PC-3 (cell line): ENCODE results near the gene HEPHL1. TPM values are rescaled to one million over a fixed set of nuclear protein-coding genes. Genes with fewer than 3 reads are reported as not detected.

Source experiments
- ATAC-seq: fragments of 200-7000 bp; cut with Tn5 transposase; 2 replicates; pipeline ENCODE4 v1.9.1; 2020; ENCODE audit warnings: mild to moderate bottlenecking, moderate library complexity
- BruUV-seq: library from RNA; stranded (reverse); fragments of 400-500 nt; replicated peaks from 2 replicates; lab custom pipeline; 2021; lab: Mats Ljungman, UMichigan
- CTCF ChIA-PET: fragments of 300-600 bp; sonication (Branson Sonifier 250); formaldehyde crosslinking; loops from one replicate; lab custom pipeline; 2022; ENCODE audit warnings: antibody characterized with exemption; lab: Charles Lee
- POLR2A ChIA-PET: fragments of 300-600 bp; sonication (Branson Sonifier 250); formaldehyde crosslinking; loops from one replicate; lab custom pipeline; 2022; ENCODE audit warnings: antibody characterized with exemption; ENCODE audit not compliant: unreplicated experiment; lab: Charles Lee
- DNase-seq: peaks from one replicate; pipeline ENCODE4 v3.0.0-alpha.2; 2015
- H2AFZ ChIP-seq: fragments of 300-600 bp; sonication (generic); 2 replicates; pipeline ENCODE4 v1.6.0; 2016; ENCODE audit warnings: antibody characterized with exemption, low read length
- H3F3A ChIP-seq: fragments of 300-600 bp; sonication (generic); one replicate; pipeline ENCODE4 v1.6.0; 2017; ENCODE audit warnings: antibody characterized with exemption, low read length, control low read depth, mild to moderate bottlenecking; ENCODE audit not compliant: unreplicated experiment
- H3K27ac ChIP-seq: fragments of 300-600 bp; sonication (generic); 2 replicates; pipeline ENCODE4 v1.5.1; 2016; ENCODE audit warnings: mild to moderate bottlenecking, low read length
- H3K27me3 ChIP-seq: fragments of 300-600 bp; sonication (generic); 2 replicates; pipeline ENCODE4 v1.6.1; 2016; ENCODE audit warnings: low read length, mixed read lengths
- H3K36me3 ChIP-seq: fragments of 300-600 bp; sonication (generic); 2 replicates; pipeline ENCODE4 v1.6.1; 2016; ENCODE audit warnings: low read depth, mixed run types, low read length, mixed read lengths
- H3K4me1 ChIP-seq: fragments of 300-600 bp; sonication (generic); 2 replicates; pipeline ENCODE4 v1.5.1; 2016; ENCODE audit warnings: low read length; ENCODE audit not compliant: insufficient read depth
- H3K4me2 ChIP-seq: fragments of 300-600 bp; sonication (generic); 2 replicates; pipeline ENCODE4 v1.6.0; 2016; ENCODE audit warnings: low read length
- H3K4me3 ChIP-seq: fragments of 300-600 bp; sonication (generic); 2 replicates; pipeline ENCODE4 v1.5.1; 2016; ENCODE audit warnings: mild to moderate bottlenecking, low read length, mixed read lengths
- H3K79me2 ChIP-seq: fragments of 300-600 bp; sonication (generic); 2 replicates; pipeline ENCODE4 v1.6.1; 2017; ENCODE audit warnings: low read length, mixed read lengths
- H3K9ac ChIP-seq: fragments of 300-600 bp; sonication (generic); 2 replicates; pipeline ENCODE4 v1.6.0; 2016; ENCODE audit warnings: mild to moderate bottlenecking, low read length
- H3K9me2 ChIP-seq: fragments of 300-600 bp; sonication (generic); replicated peaks from 2 replicates; pipeline ENCODE4 v1.6.1; 2016; ENCODE audit warnings: mixed run types, low read length, mixed read lengths
- H3K9me3 ChIP-seq: fragments of 300-600 bp; sonication (generic); 2 replicates; pipeline ENCODE4 v1.6.1; 2016; ENCODE audit warnings: low read length, mixed read lengths
- H4K20me1 ChIP-seq: fragments of 300-600 bp; sonication (generic); 2 replicates; pipeline ENCODE4 v1.6.1; 2016; ENCODE audit warnings: low read length, mixed read lengths
- CTCF ChIP-seq: fragments of 300-600 bp; sonication (generic); conservative IDR thresholded peaks from 2 replicates; pipeline ENCODE4 v1.5.1; 2017; ENCODE audit warnings: antibody characterized with exemption, low read depth, mild to moderate bottlenecking, low read length
- EZH2 ChIP-seq: fragments of 300-600 bp; sonication (generic); IDR thresholded peaks from one replicate; pipeline ENCODE4 v1.6.1; 2017; ENCODE audit warnings: antibody characterized with exemption, mild to moderate bottlenecking, low read length; ENCODE audit not compliant: unreplicated experiment
- EZH2phosphoT487 ChIP-seq: fragments of 300-600 bp; sonication (generic); IDR thresholded peaks from 2 replicates; pipeline ENCODE4 v1.6.1; 2018; ENCODE audit warnings: mild to moderate bottlenecking, antibody characterized with exemption, low read length, borderline replicate concordance
- intact Hi-C: fragments of 100-400 bp; cut with micrococcal nuclease; formaldehyde crosslinking; loops from 2 replicates; pipeline ENCODE4 v1.9.0; 2023
- total RNA-seq: library from RNA; depleted of rRNA; stranded (reverse); fragments of >200 nt; gene quantifications from 2 replicates; pipeline ENCODE4 v1.2.3, GENCODE V29; 2014

HEPHL1 gene
- total RNA-seq, 1 experiment from 2014 or later, result 4.4 TPM

GRCh38 chr11:94145431-94145830, 124.3 kb downstream of the HEPHL1 start:
- no peak overlapping the region for H3K27ac ChIP-seq
- no peaks in the 10 kb centered on the region for H3K9me3 ChIP-seq
- H2AFZ ChIP-seq, result no peak overlapping the region
- H3K9me2 ChIP-seq, result no peaks in the 10 kb centered on the region
- BruUV-seq, result no TSS peak
- peaks cover 57% of the 10 kb centered on the region for H3K4me1 ChIP-seq
- DNase-seq (no peak), ATAC-seq (no peak)
- TF ChIP-seq CTCF (no peak), EZH2phosphoT487 (no peak), EZH2 (no peak)
- no peaks in the 10 kb centered on the region for H3K27me3 ChIP-seq
- intact Hi-C loops, result no loop called here
- H3K4me2 ChIP-seq, result no peak overlapping the region
- POLR2A ChIA-PET, result no interaction called here
- CTCF ChIA-PET, result no interaction called here
- H3F3A ChIP-seq, result no peaks in the 10 kb centered on the region
- peaks cover 96% of the 10 kb centered on the region for H3K79me2 ChIP-seq
- H3K9ac ChIP-seq, result no peak overlapping the region
- H3K4me3 ChIP-seq, result no peak overlapping the region
- no peaks in the 10 kb centered on the region for H3K36me3 ChIP-seq
- peaks cover 65% of the 10 kb centered on the region for H4K20me1 ChIP-seq

GRCh38 chr11:94145916-94146315, 124.8 kb downstream of the HEPHL1 start:
- no peak overlapping the region for H3K9ac ChIP-seq
- ATAC-seq, result no peak
- TF ChIP-seq CTCF (no peak), EZH2phosphoT487 (no peak), EZH2 (no peak)
- no TSS peak for BruUV-seq
- CTCF ChIA-PET, result no interaction called here
- no peak overlapping the region for H3K27ac ChIP-seq
- H3K79me2 ChIP-seq, result peaks cover 97% of the 10 kb centered on the region
- H2AFZ ChIP-seq, result no peak overlapping the region
- no peaks in the 10 kb centered on the region for H3K9me3 ChIP-seq
- POLR2A ChIA-PET, result no interaction called here
- H3K4me2 ChIP-seq, result no peak overlapping the region
- intact Hi-C loops, result no loop called here
- H4K20me1 ChIP-seq, result peaks cover 70% of the 10 kb centered on the region
- DNase-seq, result no peak
- no peak overlapping the region for H3K4me3 ChIP-seq
- no peaks in the 10 kb centered on the region for H3K36me3 ChIP-seq
- H3K27me3 ChIP-seq, result no peaks in the 10 kb centered on the region
- no peaks in the 10 kb centered on the region for H3F3A ChIP-seq
- H3K4me1 ChIP-seq, result peaks cover 58% of the 10 kb centered on the region
- no peaks in the 10 kb centered on the region for H3K9me2 ChIP-seq

- Histone ChIP-seq H3K4me2 (no peak overlapping the region), H2AFZ (no peak overlapping the region), H3K27me3 (no peaks in the 10 kb centered on the region), H4K20me1 (peaks cover 72% of the 10 kb centered on the region), H3K9me3 (no peaks in the 10 kb centered on the region), H3K9me2 (no peaks in the 10 kb centered on the region), H3K36me3 (no peaks in the 10 kb centered on the region), H3F3A (no peaks in the 10 kb centered on the region), H3K79me2 (peaks cover 94% of the 10 kb centered on the region), H3K27ac (no peak overlapping the region), H3K4me1 (peaks cover 58% of the 10 kb centered on the region), H3K9ac (no peak overlapping the region), H3K4me3 (no peak overlapping the region)
- ChIA-PET CTCF (no interaction called here), POLR2A (no interaction called here)
- DNase-seq, result no peak
- ATAC-seq, result no peak
- TF ChIP-seq CTCF (no peak), EZH2phosphoT487 (no peak), EZH2 (no peak)
- intact Hi-C loops, result no loop called here
- no TSS peak for BruUV-seq
These were observed 126.3 kb downstream of the HEPHL1 start for GRCh38 chr11:94147433-94147845.
